ENCODE results near the gene THOC2.
"Not testable (repeated sequence)": the region's sequence is repeated elsewhere in the genome, so short reads cannot be mapped to it uniquely, and the experiment has no call there.

Gene THOC2

GRCh38 chrX:123698979-123699520 lies 33.8 kb downstream of the THOC2 start:
- Histone ChIP-seq H3K36me3 (ENCODE audit: control insufficient read depth in 1 of 2, insufficient read depth in 2 of 2, low read length in 2 of 2) (no peaks in the 10 kb centered on the region), H3K27ac (ENCODE audit: low read length) (no peak overlapping the region), H3K27me3 (ENCODE audit: low read depth, low read length) (no peaks in the 10 kb centered on the region), H3K9me3 (ENCODE audit: control insufficient read depth in 1 of 2, low read length in 2 of 2) (no peaks in the 10 kb centered on the region), H3K4me3 (ENCODE audit: low read depth in 1 of 2, low read length in 2 of 2) (no peak overlapping the region), H3K4me1 (ENCODE audit: control insufficient read depth in 1 of 2, insufficient read depth in 2 of 2, low read length in 2 of 2) (no peaks in the 10 kb centered on the region)

DNA sequence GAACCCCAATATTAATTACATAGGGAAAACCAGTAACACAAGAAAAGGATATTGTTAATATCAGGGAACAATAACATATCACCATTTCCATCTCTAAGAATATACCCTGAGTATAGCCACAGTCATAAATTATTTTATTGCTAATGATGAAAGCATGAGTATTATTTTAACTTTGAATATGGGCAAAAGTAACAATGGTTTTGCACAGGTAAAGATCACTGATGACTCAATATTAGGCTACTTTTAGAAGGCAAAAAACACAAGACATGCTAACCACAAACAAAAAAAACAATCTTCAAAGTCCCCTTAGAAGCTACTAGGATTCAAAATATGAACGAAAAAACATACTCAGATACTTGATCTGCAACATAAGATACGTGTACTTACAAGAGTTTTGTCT lies 36.5 kb downstream of the THOC2 start:
- Histone ChIP-seq H3K4me1 (ENCODE audit: control insufficient read depth in 1 of 2, insufficient read depth in 2 of 2, low read length in 2 of 2) (no peaks in the 10 kb centered on the region), H3K9me3 (ENCODE audit: control insufficient read depth in 1 of 2, low read length in 2 of 2) (no peaks in the 10 kb centered on the region), H3K27ac (ENCODE audit: low read length) (no peak overlapping the region), H3K36me3 (ENCODE audit: control insufficient read depth in 1 of 2, insufficient read depth in 2 of 2, low read length in 2 of 2) (no peaks in the 10 kb centered on the region), H3K4me3 (ENCODE audit: low read depth in 1 of 2, low read length in 2 of 2) (no peak overlapping the region), H3K27me3 (ENCODE audit: low read depth, low read length) (no peaks in the 10 kb centered on the region)

GRCh38 chrX:123695242-123695641 lies 37.6 kb downstream of the THOC2 start:
- H3K4me3 ChIP-seq (ENCODE audit: low read depth in 1 of 2, low read length in 2 of 2), result no peak overlapping the region
- H3K27me3 ChIP-seq (ENCODE audit: low read depth, low read length), result no peaks in the 10 kb centered on the region
- no peaks in the 10 kb centered on the region for H3K4me1 ChIP-seq (ENCODE audit: control insufficient read depth in 1 of 2, insufficient read depth in 2 of 2, low read length in 2 of 2)

DNA sequence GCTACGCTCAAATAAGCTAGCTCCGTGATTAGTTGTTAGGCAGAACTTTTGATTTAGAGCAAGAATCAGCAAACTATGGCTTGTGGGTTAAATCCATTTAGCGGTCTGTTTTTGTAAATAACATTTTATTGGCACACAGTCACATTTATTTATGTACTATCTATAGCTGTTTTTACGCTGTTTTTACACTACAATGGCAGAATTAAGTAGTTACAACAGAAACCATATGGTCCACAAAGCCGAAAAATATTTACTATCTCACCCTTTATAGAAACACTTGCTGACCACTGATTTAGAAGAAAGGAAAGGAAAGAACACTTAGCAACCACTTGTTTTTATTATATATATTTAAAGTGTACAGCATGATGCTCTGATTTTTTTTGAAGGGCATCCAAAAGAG lies 41.1 kb downstream of the THOC2 start:
- Histone ChIP-seq H3K9me3 (ENCODE audit: control insufficient read depth in 1 of 2, low read length in 2 of 2) (no peaks in the 10 kb centered on the region), H3K4me1 (ENCODE audit: control insufficient read depth in 1 of 2, insufficient read depth in 2 of 2, low read length in 2 of 2) (no peaks in the 10 kb centered on the region), H3K27ac (ENCODE audit: low read length) (no peak overlapping the region), H3K36me3 (ENCODE audit: control insufficient read depth in 1 of 2, insufficient read depth in 2 of 2, low read length in 2 of 2) (no peaks in the 10 kb centered on the region), H3K4me3 (ENCODE audit: low read depth in 1 of 2, low read length in 2 of 2) (no peak overlapping the region), H3K27me3 (ENCODE audit: low read depth, low read length) (no peaks in the 10 kb centered on the region)

More at GRCh38 chrX:123695242-123695641, 37.6 kb downstream of the THOC2 start:
- H3K9me3 ChIP-seq (ENCODE audit: control insufficient read depth in 1 of 2, low read length in 2 of 2), result no peaks in the 10 kb centered on the region
- no peak overlapping the region for H3K27ac ChIP-seq (ENCODE audit: low read length)
- H3K36me3 ChIP-seq (ENCODE audit: control insufficient read depth in 1 of 2, insufficient read depth in 2 of 2, low read length in 2 of 2), result no peaks in the 10 kb centered on the region

- H3K9me3 ChIP-seq (ENCODE audit: control insufficient read depth in 1 of 2, low read length in 2 of 2), result no peaks in the 10 kb centered on the region
- H3K27me3 ChIP-seq (ENCODE audit: low read depth, low read length), result no peaks in the 10 kb centered on the region
- H3K4me3 ChIP-seq (ENCODE audit: low read depth in 1 of 2, low read length in 2 of 2), result no peak overlapping the region
- peaks cover 0 to 3% of the 10 kb centered on the region in 2 donors for H3K36me3 ChIP-seq (ENCODE audit: control insufficient read depth in 1 of 2, insufficient read depth in 2 of 2, low read length in 2 of 2)
- no peak overlapping the region for H3K27ac ChIP-seq (ENCODE audit: low read length)
- no peaks in the 10 kb centered on the region for H3K4me1 ChIP-seq (ENCODE audit: control insufficient read depth in 1 of 2, insufficient read depth in 2 of 2, low read length in 2 of 2)
Measured at GRCh38 chrX:123688524-123688923, 44.3 kb downstream of the THOC2 start.

GRCh38 chrX:123685232-123685631 lies 47.6 kb downstream of the THOC2 start:
- Histone ChIP-seq H3K9me3 (ENCODE audit: control insufficient read depth in 1 of 2, low read length in 2 of 2) (no peaks in the 10 kb centered on the region), H3K27me3 (ENCODE audit: low read depth, low read length) (no peaks in the 10 kb centered on the region), H3K4me1 (ENCODE audit: control insufficient read depth in 1 of 2, insufficient read depth in 2 of 2, low read length in 2 of 2) (no peaks in the 10 kb centered on the region), H3K27ac (ENCODE audit: low read length) (no peak overlapping the region), H3K36me3 (ENCODE audit: control insufficient read depth in 1 of 2, insufficient read depth in 2 of 2, low read length in 2 of 2) (peaks cover 0 to 3% of the 10 kb centered on the region in 2 donors), H3K4me3 (ENCODE audit: low read depth in 1 of 2, low read length in 2 of 2) (no peak overlapping the region)

DNA sequence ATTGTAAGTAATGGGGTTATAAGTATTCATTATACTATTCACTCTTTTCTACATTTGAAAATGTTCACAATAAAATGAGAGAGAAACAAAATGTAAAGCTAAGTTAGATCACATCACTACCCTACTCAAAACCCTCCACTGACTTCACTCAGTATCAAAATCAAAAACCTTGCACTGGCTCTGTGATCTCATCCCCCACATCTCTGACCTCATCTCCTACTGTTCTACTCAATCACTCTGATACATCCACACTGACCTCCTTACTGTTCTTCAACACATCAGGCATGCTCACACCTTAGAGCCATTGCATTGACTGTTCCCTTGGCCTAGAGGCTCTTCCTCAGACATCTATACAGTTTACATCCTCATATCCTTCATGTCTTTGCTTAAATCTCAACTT lies 50.7 kb downstream of the THOC2 start:
- Histone ChIP-seq H3K36me3 (ENCODE audit: control insufficient read depth in 1 of 2, insufficient read depth in 2 of 2, low read length in 2 of 2) (peaks cover 0 to 3% of the 10 kb centered on the region in 2 donors), H3K4me3 (ENCODE audit: low read depth in 1 of 2, low read length in 2 of 2) (no peak overlapping the region), H3K27me3 (ENCODE audit: low read depth, low read length) (no peaks in the 10 kb centered on the region), H3K4me1 (ENCODE audit: control insufficient read depth in 1 of 2, insufficient read depth in 2 of 2, low read length in 2 of 2) (no peaks in the 10 kb centered on the region), H3K9me3 (ENCODE audit: control insufficient read depth in 1 of 2, low read length in 2 of 2) (no peaks in the 10 kb centered on the region), H3K27ac (ENCODE audit: low read length) (no peak overlapping the region)

DNA sequence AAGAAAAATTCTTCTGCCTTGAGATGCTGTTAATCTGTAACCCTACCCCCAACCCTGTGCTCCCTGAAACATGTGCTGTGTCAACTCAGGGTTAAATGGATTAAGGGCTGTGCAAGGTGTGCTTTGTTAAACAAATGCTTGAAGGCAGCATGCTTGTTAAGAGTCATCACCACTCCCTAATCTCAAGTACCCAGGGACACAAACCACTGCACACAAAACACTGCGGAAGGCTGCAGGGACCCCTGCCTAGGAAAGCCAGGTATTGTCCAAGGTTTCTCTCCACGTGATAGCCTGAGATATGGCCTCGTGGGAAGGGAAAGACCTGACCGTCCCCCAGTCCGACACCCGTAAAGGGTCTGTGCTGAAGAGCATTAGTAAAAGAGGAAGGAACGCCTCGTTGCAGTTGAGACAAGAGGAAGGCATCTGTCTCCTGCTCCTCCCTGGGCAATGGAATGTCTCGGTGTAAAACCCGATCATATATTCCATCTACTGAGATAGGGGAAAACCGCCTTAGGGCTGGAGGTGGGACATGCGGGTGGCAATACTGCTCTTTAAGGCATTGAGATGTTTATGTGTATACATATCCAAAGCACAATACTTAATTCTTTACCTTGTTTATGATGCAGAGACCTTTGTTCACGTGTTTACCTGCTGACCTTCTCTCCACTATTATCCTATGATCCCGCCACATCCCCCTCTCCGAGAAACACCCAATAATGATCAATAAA lies 53.0 kb downstream of the THOC2 start:
- not testable (repeated sequence) for H3K9me3 ChIP-seq (ENCODE audit: control insufficient read depth in 1 of 2, low read length in 2 of 2); H3K4me1 ChIP-seq (ENCODE audit: control insufficient read depth in 1 of 2, insufficient read depth in 2 of 2, low read length in 2 of 2); H3K27ac ChIP-seq (ENCODE audit: low read length); H3K27me3 ChIP-seq (ENCODE audit: low read depth, low read length); H3K4me3 ChIP-seq (ENCODE audit: low read depth in 1 of 2, low read length in 2 of 2)
- peaks cover 0 to 13% of the 10 kb centered on the region in 2 donors for H3K36me3 ChIP-seq (ENCODE audit: control insufficient read depth in 1 of 2, insufficient read depth in 2 of 2, low read length in 2 of 2)

- Histone ChIP-seq H3K4me3 (ENCODE audit: low read depth in 1 of 2, low read length in 2 of 2) (no peak overlapping the region), H3K27me3 (ENCODE audit: low read depth, low read length) (no peaks in the 10 kb centered on the region), H3K36me3 (ENCODE audit: control insufficient read depth in 1 of 2, insufficient read depth in 2 of 2, low read length in 2 of 2) (peaks cover 5 to 13% of the 10 kb centered on the region in 2 donors), H3K9me3 (ENCODE audit: control insufficient read depth in 1 of 2, low read length in 2 of 2) (no peaks in the 10 kb centered on the region), H3K27ac (ENCODE audit: low read length) (no peak overlapping the region), H3K4me1 (ENCODE audit: control insufficient read depth in 1 of 2, insufficient read depth in 2 of 2, low read length in 2 of 2) (no peaks in the 10 kb centered on the region)
Measured at GRCh38 chrX:123675154-123675553, 57.7 kb downstream of the THOC2 start.

GRCh38 chrX:123673813-123674212 lies 59.0 kb downstream of the THOC2 start:
- Histone ChIP-seq H3K9me3 (ENCODE audit: control insufficient read depth in 1 of 2, low read length in 2 of 2) (no peaks in the 10 kb centered on the region), H3K36me3 (ENCODE audit: control insufficient read depth in 1 of 2, insufficient read depth in 2 of 2, low read length in 2 of 2) (peaks cover 5 to 13% of the 10 kb centered on the region in 2 donors), H3K27me3 (ENCODE audit: low read depth, low read length) (no peaks in the 10 kb centered on the region), H3K4me3 (ENCODE audit: low read depth in 1 of 2, low read length in 2 of 2) (no peak overlapping the region), H3K4me1 (ENCODE audit: control insufficient read depth in 1 of 2, insufficient read depth in 2 of 2, low read length in 2 of 2) (no peaks in the 10 kb centered on the region), H3K27ac (ENCODE audit: low read length) (no peak overlapping the region)

DNA sequence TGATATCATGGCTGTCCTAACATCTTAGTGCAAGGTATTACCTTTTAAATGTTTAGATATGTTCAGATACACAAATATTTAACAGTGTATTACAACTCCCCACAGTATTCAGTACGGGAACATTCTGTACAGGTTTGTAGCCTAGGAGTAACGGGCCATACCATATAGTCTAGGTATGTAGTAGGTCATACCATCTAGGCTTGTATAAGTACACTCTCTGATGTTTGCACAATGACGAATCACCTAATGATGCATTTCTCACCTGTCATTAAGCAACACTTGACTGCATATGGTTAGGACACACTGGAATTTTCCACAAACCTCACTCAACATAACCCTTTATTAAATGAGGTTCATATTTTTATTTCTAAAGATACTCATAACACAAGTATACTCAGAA lies 67.7 kb downstream of the THOC2 start:
- Histone ChIP-seq H3K36me3 (ENCODE audit: control insufficient read depth in 1 of 2, insufficient read depth in 2 of 2, low read length in 2 of 2) (peaks cover 21 to 24% of the 10 kb centered on the region in 2 donors), H3K9me3 (ENCODE audit: control insufficient read depth in 1 of 2, low read length in 2 of 2) (no peaks in the 10 kb centered on the region), H3K4me1 (ENCODE audit: control insufficient read depth in 1 of 2, insufficient read depth in 2 of 2, low read length in 2 of 2) (no peaks in the 10 kb centered on the region), H3K4me3 (ENCODE audit: low read depth in 1 of 2, low read length in 2 of 2) (no peak overlapping the region), H3K27ac (ENCODE audit: low read length) (no peak overlapping the region), H3K27me3 (ENCODE audit: low read depth, low read length) (no peaks in the 10 kb centered on the region)
